GM21825 (cell line): ENCODE results near the gene COL16A1.

ENCODE experiments used
- ATAC-seq: cut with Tn5 transposase; IDR thresholded peaks from one replicate; pipeline ENCODE4 v1.9.1; 2021; ENCODE audit warnings: mild to moderate bottlenecking, moderate library complexity; ENCODE audit not compliant: unreplicated experiment

COL16A1 gene

DNA sequence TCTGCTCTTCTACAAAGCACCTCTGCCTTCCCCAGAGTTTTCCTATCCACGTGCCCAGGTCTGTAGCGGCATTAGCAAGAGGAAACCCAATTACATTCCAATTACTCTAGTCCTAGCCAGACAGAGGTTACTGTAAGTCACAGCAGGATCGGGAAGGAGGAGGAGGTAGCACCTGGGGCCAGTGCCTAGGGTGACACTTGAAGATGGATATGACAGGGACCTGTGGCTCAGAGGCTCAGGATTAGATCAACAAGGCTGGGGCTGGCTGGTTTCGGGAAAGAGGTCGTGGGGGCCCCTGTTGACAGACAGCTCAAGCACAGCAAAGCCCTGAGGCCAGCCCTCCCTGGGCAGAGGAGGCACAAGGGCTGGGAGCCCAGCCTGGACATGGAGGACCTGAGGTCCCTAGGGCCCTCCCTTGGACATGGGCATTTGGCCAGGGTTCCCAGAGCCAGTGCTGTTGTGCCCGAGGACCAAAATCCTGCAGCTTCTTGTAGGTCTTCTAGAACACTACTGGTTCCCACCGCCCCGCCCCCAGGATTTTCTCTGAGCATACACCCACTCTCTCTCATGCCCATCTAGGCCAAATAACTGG is 89.3 kb downstream of the COL16A1 start:
- no peak for ATAC-seq

DNA sequence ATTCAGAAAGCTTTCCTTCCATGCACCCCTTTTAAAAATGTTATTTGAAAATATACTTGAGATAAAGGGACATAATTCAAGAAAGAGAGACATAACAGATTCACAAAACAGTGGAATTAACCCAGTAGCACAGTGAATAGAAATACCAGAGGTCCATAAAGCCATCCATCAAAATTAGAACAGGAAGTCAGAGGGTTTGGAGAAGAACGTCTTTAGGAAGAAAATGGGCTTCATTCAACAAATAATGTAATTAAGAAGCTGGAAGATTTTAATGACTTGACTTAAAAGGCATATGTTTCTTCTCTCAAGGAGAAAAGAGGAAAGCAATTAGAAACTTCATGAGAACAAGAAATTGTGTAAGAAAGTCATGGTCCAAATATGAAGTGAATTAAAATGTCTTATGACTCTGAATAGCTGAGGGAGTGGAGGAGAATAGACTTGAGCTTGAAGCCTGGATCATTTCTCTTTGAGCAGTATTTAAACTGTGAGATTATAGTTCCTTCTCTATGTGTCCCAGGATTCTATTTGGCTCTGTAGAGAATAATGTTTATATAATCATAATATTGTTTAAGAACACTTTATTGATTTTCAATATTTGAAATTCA is 94.2 kb downstream of the COL16A1 start:
- no peak for ATAC-seq

DNA sequence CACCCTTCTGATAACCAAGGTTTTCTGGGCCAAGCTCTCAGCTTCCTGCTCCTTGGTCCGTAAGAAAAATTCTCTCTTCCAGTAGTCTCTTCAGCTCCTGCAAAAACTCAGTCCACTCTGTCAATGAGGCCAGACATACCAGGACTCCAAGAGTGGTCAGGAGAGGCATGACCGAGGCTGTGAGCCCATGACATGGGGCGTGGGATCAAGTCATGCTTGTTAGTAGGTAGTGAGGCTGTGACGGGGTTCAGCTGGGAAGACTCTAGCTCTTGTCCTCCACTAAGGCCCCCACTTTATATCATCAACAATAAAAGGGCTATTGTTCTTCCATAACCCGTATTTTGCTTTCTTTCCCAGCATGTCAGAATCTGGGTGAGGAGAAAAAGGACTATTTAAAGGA is 96.5 kb downstream of the COL16A1 start:
- no peak for ATAC-seq

DNA sequence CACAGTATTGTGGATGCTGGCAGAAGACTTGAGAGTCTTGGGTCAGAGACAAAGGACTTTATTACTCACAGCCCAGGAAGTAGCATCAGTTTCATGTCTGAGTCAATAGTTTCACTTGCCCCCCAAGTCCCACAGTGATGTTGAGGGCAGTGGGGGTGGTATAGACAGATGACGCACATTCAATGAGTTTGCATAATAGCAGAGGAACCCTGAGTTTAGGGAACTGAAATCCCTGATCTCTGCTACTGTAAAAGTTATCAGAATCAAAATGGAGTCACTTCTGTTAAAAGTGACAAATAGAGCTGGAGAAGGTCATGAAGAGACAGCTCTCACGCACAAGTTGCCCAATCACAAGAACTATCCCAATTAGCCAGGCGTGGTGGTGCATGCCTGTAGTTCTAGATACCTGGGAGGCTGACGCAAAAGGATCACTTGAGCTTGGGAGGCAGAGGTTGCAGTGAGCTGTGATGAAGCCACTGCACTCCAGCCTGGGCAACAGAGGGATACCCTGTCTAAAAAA is 97.8 kb downstream of the COL16A1 start:
- peak; percentile 89 for ATAC-seq
